Muscle layer of duodenum (tissue), 2 donors: Measurements from ENCODE around the gene RTKN.

Experiments
- H3K27ac ChIP-seq: one replicate; pipeline ENCODE4 v1.7.0; 2013; ENCODE audit warnings: mild to moderate bottlenecking, low read length
- H3K27me3 ChIP-seq: one replicate; pipeline ENCODE4 v1.7.0; 2013; ENCODE audit warnings: low read depth, mild to moderate bottlenecking, control low read depth, low read length
- H3K36me3 ChIP-seq, 2 donors: one replicate each; pipeline ENCODE4 v1.7.0; 2013; ENCODE audit warnings: low read length in 2 of 2, control low read depth in 1 of 2, mild to moderate bottlenecking in 1 of 2; ENCODE audit not compliant: insufficient read depth in 2 of 2, control insufficient read depth in 1 of 2
- H3K4me1 ChIP-seq, 2 donors: one replicate each; pipeline ENCODE4 v1.7.0; 2013; ENCODE audit warnings: low read length in 2 of 2, mild to moderate bottlenecking in 2 of 2, control low read depth in 1 of 2, moderate library complexity in 1 of 2; ENCODE audit not compliant: insufficient read depth in 2 of 2, control insufficient read depth in 1 of 2
- H3K4me3 ChIP-seq, 2 donors: one replicate each; pipeline ENCODE4 v1.7.0; 2013; ENCODE audit warnings: low read length in 2 of 2, low read depth in 1 of 2, mild to moderate bottlenecking in 1 of 2
- H3K9me3 ChIP-seq, 2 donors: one replicate each; pipeline ENCODE4 v1.7.0; 2013; ENCODE audit warnings: low read length in 2 of 2, control low read depth in 1 of 2, mild to moderate bottlenecking in 1 of 2; ENCODE audit not compliant: control insufficient read depth in 1 of 2
- donor health status: healthy.

The RTKN gene

DNA sequence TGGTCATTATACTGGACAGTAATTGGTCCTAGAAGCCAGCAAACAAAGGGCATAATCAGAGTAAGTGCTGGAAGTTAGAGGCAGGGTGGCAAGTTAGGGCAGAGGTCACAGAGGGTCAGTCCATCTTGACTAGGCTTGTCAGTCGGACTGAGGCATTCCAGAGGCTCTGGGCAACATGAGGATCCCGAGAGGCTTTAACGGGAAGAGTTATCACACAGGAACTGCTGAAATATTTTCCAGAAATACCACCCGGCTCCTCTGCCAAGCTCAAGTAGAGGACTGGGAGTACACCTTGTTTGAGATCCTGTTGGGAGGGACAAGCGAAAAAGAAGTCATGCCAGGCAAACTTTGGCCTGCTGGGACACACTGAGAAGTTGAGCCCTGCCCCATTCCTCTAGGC is 34.1 kb downstream of the RTKN start:
- H3K27me3 ChIP-seq = no peaks in the 10 kb centered on the region
- peaks cover 0 to 4% of the 10 kb centered on the region in 2 donors for H3K4me1 ChIP-seq
- H3K36me3 ChIP-seq = no peaks in the 10 kb centered on the region
- no peak overlapping the region for H3K4me3 ChIP-seq
- H3K27ac ChIP-seq = no peak overlapping the region
- H3K9me3 ChIP-seq = no peaks in the 10 kb centered on the region

DNA sequence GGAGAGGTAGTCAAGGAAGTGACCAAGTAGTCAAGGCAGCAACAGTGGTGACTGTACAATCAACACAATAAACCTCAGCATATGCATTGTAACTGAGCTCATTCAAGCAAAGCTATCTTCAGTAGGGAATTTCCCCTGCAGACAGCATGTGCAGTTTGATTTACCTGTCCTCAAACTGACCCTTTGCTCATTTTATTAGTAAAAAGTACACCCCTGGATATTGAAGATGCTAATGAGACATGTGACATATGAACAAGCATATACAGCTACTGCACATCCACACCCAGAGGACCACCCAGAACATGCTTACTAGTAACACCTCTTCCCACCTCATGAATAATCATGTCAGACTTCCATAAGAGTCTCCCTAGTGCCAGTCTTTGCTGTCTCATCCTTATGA is 35.7 kb downstream of the RTKN start:
- Histone ChIP-seq H3K36me3 (no peaks in the 10 kb centered on the region), H3K9me3 (no peaks in the 10 kb centered on the region), H3K27me3 (no peaks in the 10 kb centered on the region), H3K27ac (no peak overlapping the region), H3K4me3 (no peak overlapping the region), H3K4me1 (no peaks in the 10 kb centered on the region)

DNA sequence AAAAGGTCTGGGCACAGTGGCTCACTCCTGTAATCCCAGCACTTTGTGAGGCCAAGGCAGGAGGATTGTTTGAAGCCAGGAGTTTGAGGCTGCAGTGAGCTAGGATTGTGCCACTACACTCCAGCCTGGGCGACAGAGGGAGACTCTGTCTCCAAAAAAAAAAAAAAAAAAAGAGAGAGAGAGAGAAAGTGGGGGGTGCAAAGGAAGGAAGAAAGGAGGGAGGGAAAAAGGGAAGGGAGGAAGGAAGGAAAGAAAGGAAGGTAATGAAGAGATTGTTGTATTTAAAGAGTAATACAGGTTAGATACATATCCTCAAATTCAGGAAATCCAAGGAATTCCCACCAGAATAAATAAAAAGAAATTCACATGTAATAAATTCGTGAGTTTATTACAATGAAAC is 39.8 kb downstream of the RTKN start:
- Histone ChIP-seq H3K27me3 (no peaks in the 10 kb centered on the region), H3K4me1 (no peaks in the 10 kb centered on the region), H3K4me3 (no peak overlapping the region), H3K9me3 (no peaks in the 10 kb centered on the region), H3K27ac (no peak overlapping the region), H3K36me3 (no peaks in the 10 kb centered on the region)

DNA sequence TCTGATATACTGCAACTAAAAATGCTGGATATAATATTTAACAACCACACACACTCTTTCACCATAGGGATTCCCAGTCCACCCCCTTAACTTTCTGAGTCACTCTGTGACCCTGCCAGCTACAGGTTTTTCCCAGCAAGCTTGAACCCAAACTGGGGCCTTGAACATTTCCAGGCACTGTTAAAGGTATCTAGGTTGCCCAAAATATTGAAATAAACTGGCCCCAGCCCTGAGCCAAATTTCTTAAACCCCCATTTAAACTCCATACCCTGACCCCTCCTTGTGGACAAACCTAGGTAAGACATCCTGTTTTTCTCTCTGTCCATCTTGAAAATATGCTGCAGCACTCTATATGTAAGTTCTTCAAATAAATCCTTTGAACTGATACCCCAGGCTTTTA is 42.0 kb downstream of the RTKN start:
- Histone ChIP-seq H3K27ac (no peak overlapping the region), H3K9me3 (no peaks in the 10 kb centered on the region), H3K4me1 (no peaks in the 10 kb centered on the region), H3K4me3 (no peak overlapping the region), H3K27me3 (no peaks in the 10 kb centered on the region), H3K36me3 (no peaks in the 10 kb centered on the region)

DNA sequence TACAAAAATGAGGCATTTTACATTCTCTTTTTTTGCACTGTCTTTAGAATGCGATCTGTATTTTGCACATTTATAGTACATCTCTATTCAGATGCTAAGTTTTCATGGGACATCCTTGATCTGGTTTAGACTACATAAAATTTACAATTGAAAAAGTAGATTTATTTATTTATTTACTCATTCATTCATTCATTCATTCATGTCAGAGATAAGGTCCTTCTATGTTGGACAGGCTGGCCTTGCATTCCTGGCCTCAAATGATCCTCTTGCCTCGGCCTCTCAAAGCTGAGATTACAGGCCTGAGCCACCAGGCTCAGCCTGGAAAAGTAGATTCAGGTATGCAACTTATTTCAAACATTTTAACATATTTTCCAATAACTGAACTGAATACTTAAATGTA is 45.6 kb downstream of the RTKN start:
- Histone ChIP-seq H3K27ac (no peak overlapping the region), H3K27me3 (no peaks in the 10 kb centered on the region), H3K4me1 (no peaks in the 10 kb centered on the region), H3K4me3 (no peak overlapping the region), H3K36me3 (no peaks in the 10 kb centered on the region), H3K9me3 (no peaks in the 10 kb centered on the region)

DNA sequence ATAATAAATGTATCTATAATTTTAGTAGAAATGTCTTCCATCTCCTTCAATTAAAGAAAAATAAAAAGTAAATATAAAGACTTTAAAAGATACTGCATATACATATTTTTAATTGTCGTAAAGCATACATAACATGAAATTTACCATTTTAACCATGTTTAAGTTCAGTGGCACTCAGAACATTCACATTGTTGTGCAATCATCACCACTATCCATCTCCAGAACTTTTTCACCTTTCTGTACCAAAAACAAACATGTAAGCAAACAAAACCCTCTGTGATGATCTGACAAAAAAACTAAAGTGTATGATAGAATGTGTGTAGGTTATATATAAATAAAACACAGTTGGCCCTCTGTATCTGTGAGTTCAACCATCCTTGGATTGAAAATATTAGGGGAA is 48.2 kb downstream of the RTKN start:
- no peaks in the 10 kb centered on the region for H3K27me3 ChIP-seq
- no peaks in the 10 kb centered on the region for H3K9me3 ChIP-seq
- H3K36me3 ChIP-seq = no peaks in the 10 kb centered on the region
- H3K4me1 ChIP-seq = peaks cover 14 to 23% of the 10 kb centered on the region in 2 donors
- H3K4me3 ChIP-seq = no peak overlapping the region
- H3K27ac ChIP-seq = no peak overlapping the region

DNA sequence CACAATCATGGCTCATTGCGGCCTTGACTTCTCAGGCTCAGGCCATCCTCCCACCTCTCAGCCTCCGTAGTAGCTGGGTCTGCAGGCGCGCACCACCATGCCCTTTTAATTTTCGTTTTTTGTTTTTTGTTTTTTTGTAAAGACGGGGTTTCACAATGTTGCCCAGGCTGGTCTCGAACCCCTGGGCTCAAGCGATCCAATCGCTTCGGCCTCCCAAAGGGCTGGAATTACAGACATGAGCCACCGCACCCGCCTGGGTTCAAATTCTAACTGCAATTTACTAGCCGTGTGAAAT is 49.3 kb downstream of the RTKN start:
- H3K36me3 ChIP-seq = no peaks in the 10 kb centered on the region
- no peaks in the 10 kb centered on the region for H3K27me3 ChIP-seq
- no peaks in the 10 kb centered on the region for H3K9me3 ChIP-seq
- peaks cover 14 to 30% of the 10 kb centered on the region in 2 donors for H3K4me1 ChIP-seq
- no peak overlapping the region for H3K27ac ChIP-seq
- H3K4me3 ChIP-seq = peak overlapping the region in 1 of 2 donors; percentile 76

DNA sequence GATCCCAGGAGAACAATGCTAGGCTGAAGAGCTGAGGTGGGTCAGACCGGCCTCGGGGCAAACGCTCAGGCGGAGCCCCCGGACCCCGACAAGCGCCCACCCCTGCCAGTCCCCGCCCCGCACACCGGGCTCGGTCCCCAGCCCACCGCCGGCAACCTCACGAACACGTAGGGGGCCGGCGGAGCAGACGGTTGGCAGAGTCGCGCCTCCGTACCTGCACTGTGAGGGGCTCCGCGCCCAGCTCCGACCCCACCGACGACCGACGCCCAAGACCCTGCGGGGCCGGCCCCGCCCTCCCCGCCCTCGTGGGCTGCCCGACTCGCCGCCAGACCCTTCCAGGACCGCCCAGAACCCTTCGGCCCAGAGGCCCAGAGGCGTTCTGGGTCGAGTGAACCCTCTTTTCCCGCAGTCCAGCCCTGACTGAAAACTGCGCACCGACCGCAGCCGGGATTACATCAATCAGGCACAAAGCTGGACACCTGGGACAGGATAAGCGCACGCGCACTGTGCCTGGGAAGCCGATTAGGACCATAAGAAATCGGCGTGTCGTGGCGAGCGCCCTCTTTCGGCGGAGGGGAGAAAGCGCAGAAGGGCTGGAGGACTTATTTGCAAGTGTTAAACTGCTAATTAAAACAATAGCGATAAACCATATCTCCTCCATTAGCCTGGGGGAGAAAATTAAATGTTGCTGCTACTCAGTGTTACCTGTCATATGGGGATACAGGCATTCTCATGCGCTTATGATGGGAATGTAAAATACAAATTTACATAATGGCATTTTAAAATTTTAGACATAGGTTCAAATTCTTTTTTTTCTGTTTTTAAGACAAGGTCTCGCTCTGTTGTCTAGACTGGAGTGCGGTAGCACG is 49.9 kb downstream of the RTKN start:
- Histone ChIP-seq H3K4me3 (peak overlapping the region; percentile 72 to 76), H3K4me1 (peaks cover 14 to 30% of the 10 kb centered on the region in 2 donors), H3K27ac (peak overlapping the region; percentile 86), H3K36me3 (no peaks in the 10 kb centered on the region), H3K9me3 (no peaks in the 10 kb centered on the region), H3K27me3 (no peaks in the 10 kb centered on the region)

DNA sequence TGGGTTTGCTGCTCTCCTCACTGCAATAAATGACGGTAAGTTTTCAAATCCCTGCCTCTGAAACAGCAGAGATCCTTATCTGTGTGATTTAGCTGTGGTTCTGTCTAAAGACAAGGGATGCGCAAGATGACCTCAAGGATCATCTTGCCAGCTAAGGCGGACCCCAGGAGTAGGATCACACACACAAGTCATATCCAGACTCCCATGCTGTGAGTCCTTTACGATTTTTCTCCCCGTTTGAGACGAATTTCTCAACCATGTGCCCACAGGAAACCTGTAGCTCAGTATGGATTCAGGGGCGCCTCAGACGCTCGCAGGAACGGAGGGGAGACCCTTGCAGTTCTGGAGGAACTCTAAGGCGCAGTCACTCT is 50.5 kb downstream of the RTKN start:
- Histone ChIP-seq H3K4me1 (peaks cover 14 to 30% of the 10 kb centered on the region in 2 donors), H3K9me3 (no peaks in the 10 kb centered on the region), H3K27ac (peak overlapping the region; percentile 41), H3K36me3 (no peaks in the 10 kb centered on the region), H3K27me3 (no peaks in the 10 kb centered on the region), H3K4me3 (peak overlapping the region; percentile 72 to 76)

DNA sequence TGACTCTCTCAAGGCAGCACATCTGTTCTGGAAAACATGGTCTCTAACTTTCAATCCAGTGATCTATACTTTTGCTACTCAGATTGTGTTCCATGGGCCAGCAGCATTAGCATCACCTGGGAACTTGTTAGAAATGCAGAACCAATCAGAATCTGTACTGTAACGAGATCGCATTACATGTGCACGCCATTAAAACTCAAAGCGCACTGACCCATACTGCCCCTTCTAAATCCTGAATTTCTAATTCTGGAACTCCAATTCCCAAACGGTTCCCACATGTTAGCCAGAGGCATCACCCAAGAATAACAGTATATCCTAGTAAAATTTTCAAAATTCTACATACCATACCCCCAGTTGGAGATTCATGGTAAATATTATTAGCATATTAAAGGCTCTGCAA is 51.1 kb downstream of the RTKN start:
- no peak overlapping the region for H3K27ac ChIP-seq
- H3K9me3 ChIP-seq = no peaks in the 10 kb centered on the region
- peak overlapping the region; percentile 72 to 76 for H3K4me3 ChIP-seq
- peaks cover 14 to 31% of the 10 kb centered on the region in 2 donors for H3K4me1 ChIP-seq
- H3K27me3 ChIP-seq = no peaks in the 10 kb centered on the region
- H3K36me3 ChIP-seq = no peaks in the 10 kb centered on the region

DNA sequence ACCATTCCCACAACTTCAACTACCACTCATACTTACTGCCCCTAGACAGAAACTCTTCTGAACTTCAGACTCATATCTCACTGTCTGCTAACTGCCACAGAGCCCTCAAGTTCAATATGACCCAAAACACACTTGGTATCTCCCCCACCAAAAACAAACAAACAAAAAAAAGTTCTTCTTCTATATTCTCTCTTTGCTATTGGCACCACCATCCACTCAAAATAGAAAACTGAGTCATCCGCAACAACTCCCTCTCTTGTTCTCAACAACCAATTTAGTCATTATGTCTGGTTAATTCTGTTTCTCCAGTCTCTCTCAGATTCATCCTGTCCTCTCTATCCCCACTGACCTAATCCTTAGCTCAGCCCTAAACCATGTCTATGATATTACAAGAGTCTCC is 54.4 kb downstream of the RTKN start:
- Histone ChIP-seq H3K4me3 (no peak overlapping the region), H3K4me1 (peaks cover 14 to 45% of the 10 kb centered on the region in 2 donors), H3K9me3 (no peaks in the 10 kb centered on the region), H3K27me3 (no peaks in the 10 kb centered on the region), H3K27ac (no peak overlapping the region), H3K36me3 (no peaks in the 10 kb centered on the region)

DNA sequence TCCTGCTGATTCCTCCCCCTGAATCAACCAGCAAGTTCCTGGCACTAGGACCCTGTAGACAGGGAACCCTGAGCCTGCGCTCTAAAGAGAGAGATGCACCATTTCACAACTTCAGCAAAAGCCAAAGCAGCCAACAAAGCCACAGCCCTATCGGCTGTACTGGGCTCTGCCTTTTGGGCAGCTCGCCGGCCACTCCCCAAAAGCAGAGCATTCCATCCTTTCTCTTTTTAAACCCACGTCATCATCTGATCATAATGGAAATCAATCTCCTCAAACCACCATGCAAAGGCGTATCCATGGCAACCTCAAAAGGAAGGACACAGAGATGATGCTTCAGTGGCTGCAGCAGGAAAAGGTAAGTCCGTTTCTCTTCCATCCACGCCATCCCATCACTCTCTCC is 56.3 kb downstream of the RTKN start:
- H3K4me3 ChIP-seq = no peak overlapping the region
- H3K9me3 ChIP-seq = no peaks in the 10 kb centered on the region
- no peaks in the 10 kb centered on the region for H3K27me3 ChIP-seq
- peak overlapping the region; percentile 25 for H3K27ac ChIP-seq
- peaks cover 14 to 45% of the 10 kb centered on the region in 2 donors for H3K4me1 ChIP-seq
- H3K36me3 ChIP-seq = no peaks in the 10 kb centered on the region
